Hepatocyte (in vitro differentiated cells): ENCODE results near the gene OR4S1. TPM values are rescaled to one million over a fixed set of nuclear protein-coding genes. Genes with fewer than 3 reads are reported as not detected.
"Not testable (repeated sequence)": the region's sequence is repeated elsewhere in the genome, so short reads cannot be mapped to it uniquely, and the experiment has no call there.

ENCODE experiments used
- DNase-seq: peaks from one replicate; pipeline ENCODE4 v3.0.0-alpha.2; 2016; ENCODE audit warnings: low spot score
- H2AFZ ChIP-seq: fragments of 200-600 bp; sonication (generic); 2 replicates; pipeline ENCODE4 v1.6.0; 2016; ENCODE audit warnings: antibody characterized with exemption, mild to moderate bottlenecking
- H3K27ac ChIP-seq: fragments of 200-600 bp; sonication (generic); 2 replicates; pipeline ENCODE4 v1.5.1; 2016; ENCODE audit warnings: mild to moderate bottlenecking
- H3K27me3 ChIP-seq: fragments of 200-600 bp; sonication (generic); 2 replicates; pipeline ENCODE4 v1.6.1; 2016
- H3K36me3 ChIP-seq: fragments of 200-600 bp; sonication (generic); replicated peaks from 2 replicates; pipeline ENCODE4 v1.5.1; 2016; ENCODE audit warnings: low read depth; ENCODE audit not compliant: insufficient read depth
- H3K4me1 ChIP-seq: fragments of 200-600 bp; sonication (generic); 2 replicates; pipeline ENCODE4 v1.5.1; 2016; ENCODE audit warnings: mild to moderate bottlenecking, moderate library complexity; ENCODE audit not compliant: insufficient read depth
- H3K4me2 ChIP-seq: fragments of 200-600 bp; sonication (generic); 2 replicates; pipeline ENCODE4 v1.6.0; 2016
- H3K4me3 ChIP-seq: fragments of 200-600 bp; sonication (generic); 2 replicates; pipeline ENCODE4 v1.5.1; 2016; ENCODE audit warnings: mild to moderate bottlenecking
- H3K79me2 ChIP-seq: fragments of 200-600 bp; sonication (generic); 2 replicates; pipeline ENCODE4 v1.6.0; 2017; ENCODE audit warnings: mild to moderate bottlenecking
- H3K9me2 ChIP-seq: fragments of 200-600 bp; sonication (generic); replicated peaks from 2 replicates; pipeline ENCODE4 v1.6.0; 2017; ENCODE audit warnings: mild to moderate bottlenecking; ENCODE audit not compliant: insufficient read depth
- H3K9me3 ChIP-seq: fragments of 200-600 bp; sonication (generic); 2 replicates; pipeline ENCODE4 v1.5.1; 2016; ENCODE audit warnings: low read depth, mild to moderate bottlenecking
- H4K20me1 ChIP-seq: fragments of 200-600 bp; sonication (generic); 2 replicates; pipeline ENCODE4 v1.6.0; 2016; ENCODE audit warnings: mild to moderate bottlenecking; ENCODE audit not compliant: insufficient read depth, poor library complexity, severe bottlenecking
- CTCF ChIP-seq: fragments of 200-600 bp; sonication (generic); IDR thresholded peaks from 2 replicates; pipeline ENCODE4 v1.5.1; 2016; ENCODE audit warnings: antibody characterized with exemption, mild to moderate bottlenecking; ENCODE audit not compliant: poor library complexity
- EZH2 ChIP-seq: fragments of 200-600 bp; sonication (generic); IDR thresholded peaks from 2 replicates; pipeline ENCODE4 v1.6.1; 2016; ENCODE audit warnings: antibody characterized with exemption, mild to moderate bottlenecking, borderline replicate concordance
- EZH2phosphoT487 ChIP-seq: fragments of 200-600 bp; sonication (generic); IDR thresholded peaks from one replicate; pipeline ENCODE4 v1.6.1; 2018; ENCODE audit warnings: antibody characterized with exemption, mild to moderate bottlenecking, low read depth, moderate library complexity; ENCODE audit not compliant: unreplicated experiment, severe bottlenecking
- WGBS: methylation state at CpG from one replicate; pipeline ENCODE4 v1.1.6; 2016; ENCODE audit warnings: low lambda C conversion rate; ENCODE audit errors: missing lambda C conversion rate; 5-methylcytosine and 5-hydroxymethylcytosine counted together
- polyA plus RNA-seq: library from polyadenylated mRNA; unstranded; fragments of >200 nt; fragmentation: Nextera tagmentation; extraction: Ambion mirVana; gene quantifications from 2 replicates; pipeline ENCODE4 v1.2.1, GENCODE V29; 2016
- total RNA-seq: library from RNA; depleted of rRNA; stranded (reverse); fragments of >200 nt; gene quantifications from 2 replicates; pipeline ENCODE4 v1.2.3, GENCODE V29; 2014

The OR4S1 gene
- total and polyA plus RNA-seq, 2 experiments from 2014 or later, result not detected

GRCh38 chr11:48341466-48341865 lies 35.4 kb downstream of the OR4S1 start:
- Histone ChIP-seq H4K20me1 (no peaks in the 10 kb centered on the region), H3K36me3 (no peaks in the 10 kb centered on the region), H3K9me3 (no peaks in the 10 kb centered on the region), H3K4me3 (no peak overlapping the region), H3K4me1 (no peaks in the 10 kb centered on the region), H3K27me3 (no peaks in the 10 kb centered on the region), H3K79me2 (no peaks in the 10 kb centered on the region), H3K4me2 (no peak overlapping the region), H2AFZ (no peak overlapping the region), H3K27ac (no peak overlapping the region), H3K9me2 (no peaks in the 10 kb centered on the region)
- TF ChIP-seq EZH2 (no peak), EZH2phosphoT487 (no peak), CTCF (no peak)
- WGBS, result 55% methylated on average over 2 of the region's 2 CpGs
- DNase-seq, result no peak

- H3K27ac ChIP-seq, H3K27me3 ChIP-seq, H2AFZ ChIP-seq, H3K9me2 ChIP-seq, H3K4me3 ChIP-seq, H3K79me2 ChIP-seq, H3K4me1 ChIP-seq, H3K4me2 ChIP-seq, DNase-seq, H3K36me3 ChIP-seq, H3K9me3 ChIP-seq, H4K20me1 ChIP-seq: not testable (repeated sequence)
- 52% methylated on average over 2 of the region's 2 CpGs for WGBS
These were observed 36.5 kb downstream of the OR4S1 start for GRCh38 chr11:48342505-48342904.

GRCh38 chr11:48346286-48346685 lies 40.3 kb downstream of the OR4S1 start:
- not testable (repeated sequence) for H3K27ac ChIP-seq, H4K20me1 ChIP-seq, H3K4me3 ChIP-seq, H3K79me2 ChIP-seq, H2AFZ ChIP-seq, H3K9me3 ChIP-seq, H3K27me3 ChIP-seq, H3K36me3 ChIP-seq, H3K9me2 ChIP-seq, H3K4me2 ChIP-seq, H3K4me1 ChIP-seq, DNase-seq
- WGBS, result 60% methylated on average over 5 of the region's 5 CpGs

GRCh38 chr11:48354013-48354412 lies 48.0 kb downstream of the OR4S1 start:
- no peak overlapping the region for H3K4me2 ChIP-seq
- H3K79me2 ChIP-seq, result no peaks in the 10 kb centered on the region
- H3K27ac ChIP-seq, result no peak overlapping the region
- no peak for DNase-seq
- 93% methylated on average over 4 of the region's 4 CpGs for WGBS
- TF ChIP-seq CTCF (no peak), EZH2phosphoT487 (no peak), EZH2 (no peak)
- H3K9me2 ChIP-seq, result no peaks in the 10 kb centered on the region
- no peaks in the 10 kb centered on the region for H3K27me3 ChIP-seq
- no peak overlapping the region for H2AFZ ChIP-seq
- H4K20me1 ChIP-seq, result no peaks in the 10 kb centered on the region
- no peaks in the 10 kb centered on the region for H3K9me3 ChIP-seq
- H3K36me3 ChIP-seq, result no peaks in the 10 kb centered on the region
- H3K4me3 ChIP-seq, result no peak overlapping the region
- H3K4me1 ChIP-seq, result no peaks in the 10 kb centered on the region

GRCh38 chr11:48354677-48355076 lies 48.7 kb downstream of the OR4S1 start:
- no peaks in the 10 kb centered on the region for H3K36me3 ChIP-seq
- H3K9me2 ChIP-seq, result no peaks in the 10 kb centered on the region
- DNase-seq, result no peak
- 81% methylated on average over 1 of the region's 1 CpG for WGBS
- TF ChIP-seq CTCF (no peak), EZH2phosphoT487 (no peak), EZH2 (no peak)
- H3K27me3 ChIP-seq, result no peaks in the 10 kb centered on the region
- no peaks in the 10 kb centered on the region for H3K79me2 ChIP-seq
- H3K9me3 ChIP-seq, result no peaks in the 10 kb centered on the region
- H3K4me2 ChIP-seq, result no peak overlapping the region
- H4K20me1 ChIP-seq, result no peaks in the 10 kb centered on the region
- H3K4me3 ChIP-seq, result no peak overlapping the region
- H2AFZ ChIP-seq, result no peak overlapping the region
- no peak overlapping the region for H3K27ac ChIP-seq
- H3K4me1 ChIP-seq, result no peaks in the 10 kb centered on the region
